NCI-H146 treated with DMSO at 0.1 percent for 48 hours (cell line): ENCODE results near the gene PITPNB.

Experiments
- DNase-seq: peaks from one replicate; lab custom pipeline; 2025; ENCODE audit not compliant: unreplicated experiment; lab: John Stamatoyannopoulos, UW

The PITPNB gene

GRCh38 chr22:27919222-27919941 is at the start of gene PITPNB:
TSS of gene PITPNB (minus strand) at chr22:27919256. CDS start at chr22:27919191, 65 bp downstream.
- DNase-seq, result peak; percentile 85

- DNase-seq, result no peak
These were observed 47.4 kb upstream of the PITPNB start for GRCh38 chr22:27966168-27967064.

GRCh38 chr22:27962268-27963044 is 43.4 kb upstream of the PITPNB start:
- DNase-seq, result no peak

GRCh38 chr22:27961680-27962079 is 42.6 kb upstream of the PITPNB start:
- DNase-seq, result no peak

- DNase-seq, result no peak
These were observed 42.1 kb upstream of the PITPNB start for GRCh38 chr22:27961182-27961581.

- no peak for DNase-seq
These were observed 40.5 kb upstream of the PITPNB start for GRCh38 chr22:27959335-27960090.

- no peak for DNase-seq
These were observed 33.7 kb upstream of the PITPNB start for GRCh38 chr22:27952779-27953178.

- no peak for DNase-seq
These were observed 33.0 kb upstream of the PITPNB start for GRCh38 chr22:27952091-27952490.

- no peak for DNase-seq
These were observed 30.4 kb upstream of the PITPNB start for GRCh38 chr22:27949421-27949820.

- DNase-seq, result no peak
These were observed 29.5 kb upstream of the PITPNB start for GRCh38 chr22:27948569-27948968.

GRCh38 chr22:27947448-27947847 is 28.4 kb upstream of the PITPNB start:
- DNase-seq, result no peak

- no peak for DNase-seq
These were observed 22.1 kb upstream of the PITPNB start for GRCh38 chr22:27941143-27941542.

- no peak for DNase-seq
These were observed 18.4 kb upstream of the PITPNB start for GRCh38 chr22:27937453-27937852.

GRCh38 chr22:27935897-27936296 is 16.8 kb upstream of the PITPNB start:
- no peak for DNase-seq

GRCh38 chr22:27934069-27934468 is 15.0 kb upstream of the PITPNB start:
- no peak for DNase-seq

GRCh38 chr22:27933186-27933983 is 14.3 kb upstream of the PITPNB start:
- DNase-seq, result no peak

- no peak for DNase-seq
These were observed 11.4 kb upstream of the PITPNB start for GRCh38 chr22:27930331-27931060.

- DNase-seq, result no peak
These were observed 8.6 kb upstream of the PITPNB start for GRCh38 chr22:27927608-27928007.

GRCh38 chr22:27925331-27925730 is 6.3 kb upstream of the PITPNB start:
- no peak for DNase-seq
